SU-DHL-6 (cell line): Measurements from ENCODE around the gene MYLK.

Experiments used
- H2AFZ ChIP-seq: fragments of 200-600 bp; sonication (generic); 2 replicates; pipeline ENCODE4 v1.6.1; 2014; ENCODE audit warnings: low read depth, mild to moderate bottlenecking, moderate library complexity, mixed read lengths, antibody characterized with exemption, low read length; ENCODE audit not compliant: severe bottlenecking
- H3F3A ChIP-seq: fragments of 200-600 bp; shearing (Covaris generic); 2 replicates; pipeline ENCODE4 v1.6.0; 2016; ENCODE audit warnings: antibody characterized with exemption, mild to moderate bottlenecking; ENCODE audit not compliant: insufficient read depth
- H3K27ac ChIP-seq: fragments of 200-600 bp; sonication (generic); 2 replicates; pipeline ENCODE4 v1.5.1; 2016; ENCODE audit warnings: low read depth, mild to moderate bottlenecking, low read length, moderate library complexity, mixed read lengths
- H3K27me3 ChIP-seq: fragments of 200-600 bp; sonication (generic), shearing (Covaris generic); 2 replicates; pipeline ENCODE4 v1.6.0; 2014; ENCODE audit warnings: mild to moderate bottlenecking, low read length
- H3K36me3 ChIP-seq: fragments of 200-600 bp; sonication (generic); 2 replicates; pipeline ENCODE4 v1.6.1; 2014; ENCODE audit warnings: mild to moderate bottlenecking, low read length, mixed read lengths
- H3K4me2 ChIP-seq: fragments of 300-600, 200-600 bp; shearing (Covaris generic), sonication (generic); 2 replicates; pipeline ENCODE4 v1.6.0; 2014; ENCODE audit warnings: low read length, low read depth, mild to moderate bottlenecking; ENCODE audit not compliant: poor library complexity, severe bottlenecking
- H3K4me3 ChIP-seq: fragments of 200-600 bp; sonication (generic); 2 replicates; pipeline ENCODE4 v1.5.1; 2014; ENCODE audit warnings: antibody characterized with exemption, low read length, mild to moderate bottlenecking, mixed read lengths; ENCODE audit not compliant: insufficient read depth, poor library complexity, severe bottlenecking
- H3K79me2 ChIP-seq: fragments of 200-600 bp; sonication (generic); 2 replicates; pipeline ENCODE4 v1.6.1; 2014; ENCODE audit warnings: mild to moderate bottlenecking, low read length, moderate library complexity; ENCODE audit not compliant: insufficient read depth
- H3K9ac ChIP-seq: fragments of 200-600 bp; sonication (generic); 2 replicates; pipeline ENCODE4 v1.7.0; 2014; ENCODE audit warnings: mild to moderate bottlenecking, low read length
- H3K9me2 ChIP-seq: fragments of 200-600 bp; sonication (generic); replicated peaks from 2 replicates; pipeline ENCODE4 v1.6.1; 2014; ENCODE audit warnings: low read length; ENCODE audit not compliant: insufficient read depth
- H3K9me3 ChIP-seq: fragments of 200-600 bp; sonication (generic); 2 replicates; pipeline ENCODE4 v1.6.1; 2014; ENCODE audit warnings: low read length, mixed read lengths; ENCODE audit not compliant: insufficient read depth
- H4K20me1 ChIP-seq: fragments of 200-600 bp; sonication (generic); 2 replicates; pipeline ENCODE4 v1.6.1; 2014; ENCODE audit warnings: low read depth, mild to moderate bottlenecking, antibody characterized with exemption, low read length, moderate library complexity, mixed read lengths
- CTCF ChIP-seq: fragments of 200-600 bp; sonication (generic); IDR thresholded peaks from one replicate; pipeline ENCODE4 v1.5.1; 2017; ENCODE audit warnings: antibody characterized with exemption, mild to moderate bottlenecking, low read length, moderate library complexity; ENCODE audit not compliant: insufficient read depth, poor library complexity, severe bottlenecking
- EZH2phosphoT487 ChIP-seq: fragments of 200-600 bp; sonication (generic), shearing (Covaris generic); conservative IDR thresholded peaks from 2 replicates; pipeline ENCODE4 v1.6.1; 2018; ENCODE audit warnings: mild to moderate bottlenecking, antibody characterized with exemption, low read length, moderate library complexity, mixed read lengths

The MYLK gene

GRCh38 chr3:123698813-123699212 is 185.3 kb downstream of the MYLK start:
- Histone ChIP-seq H3K79me2 (no peaks in the 10 kb centered on the region), H3K27me3 (no peaks in the 10 kb centered on the region), H3K4me2 (no peak overlapping the region), H3K9me3 (no peaks in the 10 kb centered on the region), H3F3A (no peaks in the 10 kb centered on the region), H3K9ac (no peak overlapping the region), H2AFZ (no peak overlapping the region), H3K4me3 (no peak overlapping the region), H3K27ac (no peak overlapping the region), H3K9me2 (no peaks in the 10 kb centered on the region), H4K20me1 (no peaks in the 10 kb centered on the region), H3K36me3 (no peaks in the 10 kb centered on the region)
- TF ChIP-seq EZH2phosphoT487: no peak

DNA sequence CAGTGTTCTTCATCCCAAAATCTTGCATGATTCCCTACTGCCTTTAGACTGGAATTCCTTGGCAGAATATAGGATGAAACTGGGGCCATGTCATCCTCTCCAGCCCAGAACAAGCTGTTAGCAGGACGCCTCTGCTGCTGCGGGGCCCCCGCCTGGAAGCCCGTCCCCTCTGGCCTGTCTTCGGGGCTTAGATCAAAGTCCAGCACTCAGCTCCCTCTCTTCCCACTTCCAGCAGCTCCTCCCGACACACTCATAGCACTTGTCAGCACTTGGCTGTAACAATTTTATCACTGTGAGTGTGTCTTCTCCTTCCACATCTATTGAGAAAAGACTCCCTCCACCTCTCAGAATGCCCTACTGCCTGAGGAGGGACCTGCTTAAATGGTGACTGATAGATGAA is 187.3 kb downstream of the MYLK start:
- H3K36me3 ChIP-seq: no peaks in the 10 kb centered on the region
- no peaks in the 10 kb centered on the region for H4K20me1 ChIP-seq
- no peak overlapping the region for H3K4me3 ChIP-seq
- H2AFZ ChIP-seq: no peak overlapping the region
- H3K4me2 ChIP-seq: no peak overlapping the region
- H3K27ac ChIP-seq: no peak overlapping the region
- H3K79me2 ChIP-seq: no peaks in the 10 kb centered on the region
- no peak overlapping the region for H3K9ac ChIP-seq
- TF ChIP-seq CTCF: no peak
- no peak for TF ChIP-seq EZH2phosphoT487
- H3K9me2 ChIP-seq: no peaks in the 10 kb centered on the region
- H3K27me3 ChIP-seq: no peaks in the 10 kb centered on the region
- no peaks in the 10 kb centered on the region for H3F3A ChIP-seq
- no peaks in the 10 kb centered on the region for H3K9me3 ChIP-seq

GRCh38 chr3:123695731-123696640 is 188.1 kb downstream of the MYLK start:
- H3K9me2 ChIP-seq: no peaks in the 10 kb centered on the region
- H3K9ac ChIP-seq: no peak overlapping the region

More at GRCh38 chr3:123695731-123696640, 188.1 kb downstream of the MYLK start:
- H3K27me3 ChIP-seq: no peaks in the 10 kb centered on the region
- H3K9me3 ChIP-seq: no peaks in the 10 kb centered on the region
- no peak overlapping the region for H3K27ac ChIP-seq
- H2AFZ ChIP-seq: no peak overlapping the region
- no peaks in the 10 kb centered on the region for H3K36me3 ChIP-seq
- H3K79me2 ChIP-seq: no peaks in the 10 kb centered on the region
- no peaks in the 10 kb centered on the region for H3F3A ChIP-seq
- TF ChIP-seq CTCF (no peak), EZH2phosphoT487 (no peak)
- H3K4me2 ChIP-seq: no peak overlapping the region
- H3K4me3 ChIP-seq: no peak overlapping the region
- H4K20me1 ChIP-seq: no peaks in the 10 kb centered on the region
